ENCODE results near the gene FYB2. TPM values are rescaled to one million over a fixed set of nuclear protein-coding genes. Genes with fewer than 3 reads are reported as not detected.

FYB2 gene
- total RNA-seq, 2 experiments from 2014 or later: not detected

DNA sequence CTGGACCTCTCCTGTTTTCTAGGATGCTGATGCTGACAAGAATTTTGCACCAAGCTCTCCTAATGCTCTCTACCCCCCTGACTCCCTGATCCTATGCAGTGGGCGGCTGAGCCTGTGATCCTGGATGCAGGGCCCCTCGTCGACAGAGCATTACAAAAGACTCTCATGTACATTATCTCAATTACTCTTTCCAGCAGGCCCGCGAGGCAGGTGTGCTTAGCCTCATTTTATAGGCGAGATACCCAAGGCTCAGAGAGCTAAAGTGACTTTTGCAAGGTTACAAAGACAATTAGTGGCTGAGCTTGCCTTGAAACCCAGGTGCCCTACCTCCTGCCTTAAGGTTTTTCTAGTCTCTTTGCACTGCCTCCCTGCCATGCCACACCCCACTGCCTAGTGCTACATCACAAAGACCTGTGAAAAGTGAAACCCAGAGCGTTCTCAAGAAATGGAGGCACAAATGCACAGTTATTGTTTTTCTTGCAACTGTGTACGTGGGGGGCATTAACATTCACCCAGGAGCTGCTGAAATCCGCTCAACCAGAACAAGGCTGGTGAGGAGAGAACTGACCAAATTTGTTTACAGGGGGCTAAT lies 25.4 kb upstream of the FYB2 start:
- TF ChIP-seq, protein P1, sequence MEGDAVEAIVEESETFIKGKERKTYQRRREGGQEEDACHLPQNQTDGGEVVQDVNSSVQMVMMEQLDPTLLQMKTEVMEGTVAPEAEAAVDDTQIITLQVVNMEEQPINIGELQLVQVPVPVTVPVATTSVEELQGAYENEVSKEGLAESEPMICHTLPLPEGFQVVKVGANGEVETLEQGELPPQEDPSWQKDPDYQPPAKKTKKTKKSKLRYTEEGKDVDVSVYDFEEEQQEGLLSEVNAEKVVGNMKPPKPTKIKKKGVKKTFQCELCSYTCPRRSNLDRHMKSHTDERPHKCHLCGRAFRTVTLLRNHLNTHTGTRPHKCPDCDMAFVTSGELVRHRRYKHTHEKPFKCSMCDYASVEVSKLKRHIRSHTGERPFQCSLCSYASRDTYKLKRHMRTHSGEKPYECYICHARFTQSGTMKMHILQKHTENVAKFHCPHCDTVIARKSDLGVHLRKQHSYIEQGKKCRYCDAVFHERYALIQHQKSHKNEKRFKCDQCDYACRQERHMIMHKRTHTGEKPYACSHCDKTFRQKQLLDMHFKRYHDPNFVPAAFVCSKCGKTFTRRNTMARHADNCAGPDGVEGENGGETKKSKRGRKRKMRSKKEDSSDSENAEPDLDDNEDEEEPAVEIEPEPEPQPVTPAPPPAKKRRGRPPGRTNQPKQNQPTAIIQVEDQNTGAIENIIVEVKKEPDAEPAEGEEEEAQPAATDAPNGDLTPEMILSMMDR (IDR thresholded peaks at IDR 0.05): no peak
- ChIA-PET POLR2A (interaction anchor here (0.5 kb wide), 1 partner anchor 146 kb away, joined by 3 read pairs; no protein-coding TSS in a partner anchor), CTCF (no interaction called here)
- H3K27me3 Mint-ChIP-seq: peaks cover 8% of the 10 kb centered on the region
- no peaks in the 10 kb centered on the region for H3K36me3 Mint-ChIP-seq (ENCODE audit: low read depth)
- intact Hi-C loops (cut with micrococcal nuclease): no loop called here
- no peak for ATAC-seq
- DNase-seq: no peak
- H3K27ac Mint-ChIP-seq: no peak overlapping the region
- no peaks in the 10 kb centered on the region for H3K9me3 Mint-ChIP-seq
- H3K4me3 Mint-ChIP-seq: no peak overlapping the region
- no peaks in the 10 kb centered on the region for H3K4me1 Mint-ChIP-seq (ENCODE audit: low read depth)

DNA sequence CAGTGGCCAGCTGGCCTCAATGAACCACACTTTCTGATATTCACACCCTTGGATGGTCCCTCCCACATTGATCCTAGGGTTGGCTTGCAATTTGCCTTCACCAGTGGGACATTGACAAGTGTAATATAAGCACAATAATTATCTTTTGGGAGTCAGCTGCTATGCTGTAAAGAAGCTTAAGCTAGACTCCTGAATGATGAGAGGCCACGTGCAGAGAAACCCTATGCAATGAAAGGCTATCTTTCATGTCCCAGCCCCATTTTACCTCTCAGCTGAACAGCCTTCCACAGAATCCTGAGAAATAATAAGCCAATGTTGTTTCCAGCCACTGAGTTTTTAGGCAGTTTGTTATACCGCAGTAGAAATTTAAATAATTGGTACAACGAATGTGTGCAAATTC lies 24.3 kb upstream of the FYB2 start:
- DNase-seq: no peak
- Mint-ChIP-seq H3K4me1 (ENCODE audit: low read depth) (no peaks in the 10 kb centered on the region), H3K36me3 (ENCODE audit: low read depth) (no peaks in the 10 kb centered on the region), H3K27ac (no peak overlapping the region), H3K27me3 (peaks cover 8% of the 10 kb centered on the region), H3K4me3 (no peak overlapping the region), H3K9me3 (no peaks in the 10 kb centered on the region)
- ATAC-seq: no peak
- TF ChIP-seq, protein P1 (IDR thresholded peaks at IDR 0.05): no peak
- intact Hi-C loops (cut with micrococcal nuclease): no loop called here
- ChIA-PET CTCF (no interaction called here), POLR2A (interaction anchor here (0.5 kb wide), 1 partner anchor 259 kb away, joined by 3 read pairs; no protein-coding TSS in a partner anchor)

DNA sequence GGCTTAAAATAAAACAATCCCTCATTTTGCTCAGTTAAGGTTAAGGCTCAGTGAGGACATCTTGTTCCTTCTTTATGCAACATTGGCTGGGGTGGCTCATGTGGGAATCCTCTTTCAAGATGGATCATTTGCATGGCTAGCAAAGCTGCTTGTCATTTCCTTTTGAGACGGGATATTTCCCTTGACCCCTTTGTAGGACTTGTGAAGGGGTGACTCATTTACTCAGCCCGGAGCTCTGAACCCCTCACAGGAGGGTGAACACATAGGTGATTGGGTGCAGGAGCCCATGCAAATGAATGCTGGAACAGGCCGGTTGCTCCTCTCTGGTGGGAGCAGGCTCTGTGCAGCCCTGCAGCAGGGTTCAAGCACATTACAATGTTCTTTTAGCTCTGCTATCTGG lies 19.6 kb upstream of the FYB2 start:
- ChIA-PET CTCF (no interaction called here), POLR2A (no interaction called here)
- H3K4me3 Mint-ChIP-seq: no peak overlapping the region
- DNase-seq (no peak), ATAC-seq (no peak)
- peaks cover 4% of the 10 kb centered on the region for H3K27me3 Mint-ChIP-seq
- no peak overlapping the region for H3K27ac Mint-ChIP-seq
- no peaks in the 10 kb centered on the region for H3K9me3 Mint-ChIP-seq
- H3K36me3 Mint-ChIP-seq (ENCODE audit: low read depth): no peaks in the 10 kb centered on the region
- intact Hi-C loops (cut with micrococcal nuclease): loop anchor here (10.0 kb wide), 1 partner anchor 1206 kb away; no protein-coding TSS in a partner anchor
- TF ChIP-seq, protein P1 (IDR thresholded peaks at IDR 0.05): no peak
- no peaks in the 10 kb centered on the region for H3K4me1 Mint-ChIP-seq (ENCODE audit: low read depth)

DNA sequence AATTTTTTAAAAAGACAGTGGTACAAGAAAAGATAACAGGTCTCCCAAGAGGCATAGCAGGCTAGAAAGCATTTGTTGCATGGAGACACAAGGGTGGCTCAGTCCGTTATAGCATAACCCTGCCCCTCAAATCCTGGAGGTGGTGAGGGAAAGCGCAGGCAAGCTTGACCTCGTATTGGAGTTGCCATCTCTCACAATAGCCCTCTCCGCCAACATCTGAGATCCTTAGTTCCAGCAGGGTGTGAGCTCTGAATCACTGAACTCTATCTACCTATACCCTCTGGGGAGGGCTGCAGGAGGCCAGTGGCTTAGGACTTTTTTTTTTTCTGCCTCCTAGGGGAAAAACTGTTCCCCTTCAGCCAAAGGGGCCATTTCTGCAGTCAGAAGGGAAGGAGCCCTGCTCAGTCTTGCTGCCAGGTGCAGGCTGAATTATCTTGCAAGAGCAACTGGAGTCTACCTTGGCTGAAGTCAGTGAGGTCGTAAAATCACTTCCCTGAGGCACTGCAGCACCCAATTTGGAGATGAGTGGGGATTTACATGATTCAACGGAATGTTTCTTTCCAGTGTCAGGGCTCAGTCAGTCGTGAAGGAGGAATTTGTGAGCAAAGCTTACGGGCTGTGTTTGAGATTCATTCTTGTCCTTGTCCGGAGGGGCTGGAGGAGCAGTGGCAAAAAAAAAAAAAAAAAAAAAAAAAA lies 18.2 kb upstream of the FYB2 start:
- intact Hi-C loops (cut with micrococcal nuclease): loop anchor here (10.0 kb wide), 1 partner anchor 1207 kb away; no protein-coding TSS in a partner anchor
- ChIA-PET CTCF (no interaction called here), POLR2A (no interaction called here)
- H3K36me3 Mint-ChIP-seq (ENCODE audit: low read depth): no peaks in the 10 kb centered on the region
- H3K27ac Mint-ChIP-seq: no peak overlapping the region
- no peak overlapping the region for H3K4me3 Mint-ChIP-seq
- peaks cover under 1% of the 10 kb centered on the region for H3K4me1 Mint-ChIP-seq (ENCODE audit: low read depth)
- ATAC-seq (no peak), DNase-seq (no peak)
- peaks cover 4% of the 10 kb centered on the region for H3K27me3 Mint-ChIP-seq
- H3K9me3 Mint-ChIP-seq: no peaks in the 10 kb centered on the region
- TF ChIP-seq, protein P1 (IDR thresholded peaks at IDR 0.05): no peak

DNA sequence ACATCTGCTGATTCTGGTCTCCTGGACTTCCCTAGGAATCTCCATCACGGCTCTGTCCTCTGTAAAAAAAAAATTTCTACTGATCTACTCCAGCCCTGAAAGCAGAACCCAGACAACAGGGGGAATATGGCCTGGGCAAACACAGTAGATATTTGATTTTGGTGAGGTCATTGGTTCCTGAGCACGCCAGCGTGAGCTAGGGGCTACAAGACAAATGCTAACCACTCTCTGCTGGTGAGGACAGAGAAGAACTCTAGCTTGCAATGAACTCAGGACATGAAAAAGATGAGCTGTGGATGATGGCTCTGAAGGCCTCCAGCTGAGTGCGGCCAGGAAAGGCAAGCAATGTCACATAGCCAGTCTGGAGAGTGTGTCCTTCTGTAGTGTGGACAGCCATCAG lies 17.2 kb upstream of the FYB2 start:
- peaks cover 4% of the 10 kb centered on the region for H3K27me3 Mint-ChIP-seq
- intact Hi-C loops (cut with micrococcal nuclease): loop anchor here (10.0 kb wide), 1 partner anchor 1208 kb away; no protein-coding TSS in a partner anchor
- H3K4me1 Mint-ChIP-seq (ENCODE audit: low read depth): peaks cover 5% of the 10 kb centered on the region
- no peaks in the 10 kb centered on the region for H3K36me3 Mint-ChIP-seq (ENCODE audit: low read depth)
- H3K27ac Mint-ChIP-seq: no peak overlapping the region
- ChIA-PET CTCF (no interaction called here), POLR2A (no interaction called here)
- DNase-seq: no peak
- TF ChIP-seq, protein P1 (IDR thresholded peaks at IDR 0.05): no peak
- H3K4me3 Mint-ChIP-seq: no peak overlapping the region
- no peak for ATAC-seq
- H3K9me3 Mint-ChIP-seq: no peaks in the 10 kb centered on the region

Data from activated CD8-positive, alpha-beta T cell treated with anti-CD3 and anti-CD28 coated beads for 36 hours (primary cell).